Suprapubic skin (tissue), 4 donors: Measurements from ENCODE around the gene MUTYH. TPM values are rescaled to one million over a fixed set of nuclear protein-coding genes. Genes with fewer than 3 reads are reported as not detected.
A peak's percentile ranks its signal among the peaks of the same experiment; 100 is the strongest.

Experiments used
- DNase-seq, 2 donors: peaks; one replicate each; pipeline ENCODE4 v3.0.0-alpha.2; 2019; ENCODE audit warnings: low spot score in 2 of 2
- H3K27ac ChIP-seq: fragments of 200-600 bp; sonication (generic); one replicate; pipeline ENCODE4 v1.5.1; 2019
- H3K27me3 ChIP-seq: fragments of 200-600 bp; sonication (generic); one replicate; pipeline ENCODE4 v1.5.1; 2019
- H3K36me3 ChIP-seq: fragments of 200-600 bp; sonication (generic); one replicate; pipeline ENCODE4 v1.5.1; 2019
- H3K4me1 ChIP-seq: fragments of 200-600 bp; sonication (generic); one replicate; pipeline ENCODE4 v1.5.1; 2019
- H3K4me3 ChIP-seq: fragments of 200-600 bp; sonication (generic); one replicate; pipeline ENCODE4 v1.5.1; 2019; ENCODE audit warnings: mild to moderate bottlenecking
- H3K9me3 ChIP-seq: fragments of 200-600 bp; sonication (generic); one replicate; pipeline ENCODE4 v1.5.1; 2019
- EP300 ChIP-seq: sonication (generic); formaldehyde crosslinking; IDR thresholded peaks from one replicate; pipeline ENCODE4 v1.6.1; 2017; ENCODE audit warnings: antibody characterized with exemption
- POLR2A ChIP-seq, 2 donors: fragments of 450-650 bp; IDR thresholded peaks; one replicate each; pipeline ENCODE4 v1.6.1; 2017; ENCODE audit warnings: antibody characterized with exemption in 2 of 2, mild to moderate bottlenecking in 2 of 2, moderate library complexity in 2 of 2
- POLR2AphosphoS5 ChIP-seq, 3 donors: sonication (generic); formaldehyde crosslinking; IDR thresholded peaks; one replicate each; pipeline ENCODE4 v1.6.1; 2017; ENCODE audit warnings: antibody characterized with exemption in 3 of 3
- WGBS: methylation state at CpG from one replicate; pipeline ENCODE4 v1.1.5; 2018; 5-methylcytosine and 5-hydroxymethylcytosine counted together
- total RNA-seq, 4 donors: library from RNA; depleted of rRNA; stranded (reverse); fragments of >200 nt; gene quantifications; one replicate each; pipeline ENCODE4 v1.1.0, GENCODE V29; 2016
- TF ChIP-seq, protein P1 (sequence below), 2 donors: fragments of 200-600 bp in 1 of 2; fragments of 450-650 bp in 1 of 2; sonication (generic) in 1 of 2; IDR thresholded peaks; one replicate each; pipeline ENCODE4 v1.5.1; 2016 to 2019; ENCODE audit warnings: antibody characterized with exemption in 2 of 2, mild to moderate bottlenecking in 1 of 2, moderate library complexity in 1 of 2

Gene MUTYH
- total RNA-seq, 4 donors from 2014 or later, result 22.1 to 38.2 (median 30.7) TPM

DNA sequence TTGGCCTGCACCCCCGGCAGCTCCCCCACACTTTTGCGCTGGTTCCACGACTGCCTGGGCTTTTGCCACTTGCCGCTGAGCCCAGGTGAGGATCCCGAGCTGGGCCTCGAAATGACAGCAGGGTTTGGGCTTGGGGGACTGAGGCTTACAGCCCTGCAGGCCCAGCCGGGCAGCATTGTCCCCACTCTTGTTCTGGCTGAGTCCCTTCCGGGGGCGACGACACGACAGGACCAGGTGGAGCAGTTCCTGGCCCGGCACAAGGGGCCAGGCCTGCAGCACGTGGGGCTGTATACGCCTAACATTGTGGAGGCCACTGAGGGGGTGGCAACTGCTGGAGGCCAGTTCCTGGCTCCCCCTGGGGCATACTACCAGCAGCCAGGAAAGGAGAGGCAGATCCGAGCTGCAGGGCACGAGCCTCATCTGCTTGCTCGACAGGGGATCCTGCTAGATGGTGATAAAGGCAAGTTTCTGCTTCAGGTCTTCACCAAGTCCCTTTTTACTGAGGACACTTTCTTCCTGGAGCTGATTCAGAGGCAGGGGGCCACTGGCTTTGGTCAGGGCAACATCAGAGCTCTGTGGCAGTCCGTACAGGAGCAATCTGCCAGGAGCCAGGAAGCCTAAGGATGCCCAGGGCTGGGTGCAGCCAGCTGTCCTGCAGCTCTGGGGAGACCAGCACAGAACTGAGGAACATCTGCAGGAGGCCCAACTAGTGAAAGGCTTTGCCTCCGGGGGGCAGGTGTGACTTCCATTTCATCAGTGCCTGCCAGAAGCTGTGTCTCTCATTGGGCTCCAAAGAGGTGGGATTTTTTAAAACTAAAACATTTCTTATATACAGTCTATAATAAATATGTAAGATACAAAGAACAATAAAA lies 12.4 kb downstream of the MUTYH start:
- peak overlapping the region; percentile 54 for H3K4me3 ChIP-seq

GRCh38 chr1:45326627-45327623 lies 13.3 kb downstream of the MUTYH start, which contains the start of gene HPDL:
Gene HPDL (plus strand): TSS chr1:45326895. CDS start chr1:45327149, 254 bp downstream.
- H3K27ac ChIP-seq, result no peak within 1 kb of the TSS
- peaks cover 25% of the 10 kb centered on the region for H3K36me3 ChIP-seq
- 2% methylated on average over 20 of the region's 96 CpGs for WGBS
- peak within 1 kb of the TSS; percentile 54 for H3K4me3 ChIP-seq
- H3K27me3 ChIP-seq, result no peaks in the 10 kb centered on the region
- H3K9me3 ChIP-seq, result no peaks in the 10 kb centered on the region
- TF ChIP-seq EP300, result no peak
- TF ChIP-seq POLR2A (IDR thresholded peaks at IDR 0.05), result no peak
- no peak for TF ChIP-seq POLR2AphosphoS5 (IDR thresholded peaks at IDR 0.05)
- TF ChIP-seq, protein P1, sequence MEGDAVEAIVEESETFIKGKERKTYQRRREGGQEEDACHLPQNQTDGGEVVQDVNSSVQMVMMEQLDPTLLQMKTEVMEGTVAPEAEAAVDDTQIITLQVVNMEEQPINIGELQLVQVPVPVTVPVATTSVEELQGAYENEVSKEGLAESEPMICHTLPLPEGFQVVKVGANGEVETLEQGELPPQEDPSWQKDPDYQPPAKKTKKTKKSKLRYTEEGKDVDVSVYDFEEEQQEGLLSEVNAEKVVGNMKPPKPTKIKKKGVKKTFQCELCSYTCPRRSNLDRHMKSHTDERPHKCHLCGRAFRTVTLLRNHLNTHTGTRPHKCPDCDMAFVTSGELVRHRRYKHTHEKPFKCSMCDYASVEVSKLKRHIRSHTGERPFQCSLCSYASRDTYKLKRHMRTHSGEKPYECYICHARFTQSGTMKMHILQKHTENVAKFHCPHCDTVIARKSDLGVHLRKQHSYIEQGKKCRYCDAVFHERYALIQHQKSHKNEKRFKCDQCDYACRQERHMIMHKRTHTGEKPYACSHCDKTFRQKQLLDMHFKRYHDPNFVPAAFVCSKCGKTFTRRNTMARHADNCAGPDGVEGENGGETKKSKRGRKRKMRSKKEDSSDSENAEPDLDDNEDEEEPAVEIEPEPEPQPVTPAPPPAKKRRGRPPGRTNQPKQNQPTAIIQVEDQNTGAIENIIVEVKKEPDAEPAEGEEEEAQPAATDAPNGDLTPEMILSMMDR (IDR thresholded peaks at IDR 0.05), result no peak
- DNase-seq, result peak in 1 of 2 donors; percentile 50
- H3K4me1 ChIP-seq, result peaks cover 16% of the 10 kb centered on the region

More for the DNA sequence above, 12.4 kb downstream of the MUTYH start:
- peaks cover 16% of the 10 kb centered on the region for H3K4me1 ChIP-seq
- TF ChIP-seq, protein P1 (IDR thresholded peaks at IDR 0.05), result no peak
- TF ChIP-seq EP300 (no peak), POLR2AphosphoS5 (IDR thresholded peaks at IDR 0.05) (no peak), POLR2A (IDR thresholded peaks at IDR 0.05) (no peak)
- WGBS, result 63% methylated on average over 2 of the region's 19 CpGs
- DNase-seq, result peak in 1 of 2 donors; percentile 53
- H3K36me3 ChIP-seq, result peaks cover 34% of the 10 kb centered on the region
- no peak overlapping the region for H3K27ac ChIP-seq
- H3K9me3 ChIP-seq, result no peaks in the 10 kb centered on the region
- H3K27me3 ChIP-seq, result no peaks in the 10 kb centered on the region

DNA sequence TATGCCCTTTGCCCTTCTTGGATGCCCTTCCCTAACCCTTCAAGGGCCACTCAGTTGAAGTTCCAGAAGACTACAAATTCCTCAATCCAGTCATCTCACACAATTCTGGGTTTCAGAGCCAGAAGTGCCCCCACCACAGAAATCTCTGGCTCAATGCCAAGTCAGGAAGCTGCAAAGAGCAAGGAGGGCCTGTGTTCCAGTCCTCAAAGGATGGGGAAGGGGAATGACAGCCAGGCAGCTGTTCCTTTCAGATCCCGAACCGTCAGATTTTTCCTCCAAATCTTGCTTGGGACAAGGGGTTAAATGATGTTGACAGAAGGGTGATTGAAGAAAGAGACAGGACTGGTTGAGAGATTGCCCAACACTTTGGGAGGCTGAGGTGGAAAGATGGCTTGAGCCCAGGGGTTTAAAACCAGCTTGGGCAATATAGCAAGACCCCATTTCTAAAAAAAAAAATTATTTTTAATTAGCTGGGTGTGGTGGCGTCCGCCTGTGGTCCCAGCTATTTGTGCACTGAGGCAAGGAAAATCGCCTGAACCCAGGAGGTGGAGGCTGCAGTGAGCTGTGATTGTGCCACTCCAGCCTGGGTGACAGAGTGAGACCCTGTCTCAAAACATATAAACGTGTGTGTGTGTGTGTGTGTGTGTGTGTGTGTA lies 14.3 kb downstream of the MUTYH start:
- no peak overlapping the region for H3K27ac ChIP-seq
- peak overlapping the region; percentile 54 for H3K4me3 ChIP-seq

DNA sequence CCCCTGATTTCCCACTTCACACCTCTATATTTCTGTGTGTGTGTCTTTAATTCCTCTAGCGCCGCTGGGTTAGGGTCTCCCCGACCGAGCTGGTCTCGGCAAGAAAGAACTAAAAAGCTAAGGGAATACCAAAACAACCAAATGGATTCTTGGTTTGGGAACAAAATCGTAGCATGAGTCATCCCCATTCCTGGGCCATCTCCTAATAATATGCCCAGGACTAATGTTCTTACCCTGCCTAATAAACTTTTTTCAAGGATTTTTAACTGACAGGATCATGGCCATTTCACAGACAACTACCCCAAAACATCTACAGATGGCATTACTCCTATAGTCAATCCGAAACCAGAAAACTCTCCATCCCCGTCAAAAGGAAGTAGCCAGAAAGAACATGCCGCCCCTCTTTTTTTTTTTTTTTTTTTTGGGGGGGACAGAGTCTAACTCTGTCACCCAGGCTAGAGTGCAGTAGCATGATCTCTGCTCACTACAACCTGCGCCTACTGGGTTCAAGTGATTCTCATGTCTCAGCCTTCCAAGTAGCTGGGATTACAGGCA lies 17.7 kb downstream of the MUTYH start:
- DNase-seq, result no peak
- H3K4me1 ChIP-seq, result peaks cover 14% of the 10 kb centered on the region
- no peaks in the 10 kb centered on the region for H3K36me3 ChIP-seq
- H3K27ac ChIP-seq, result no peak overlapping the region
- TF ChIP-seq POLR2AphosphoS5 (IDR thresholded peaks at IDR 0.05), result no peak
- no peak for TF ChIP-seq POLR2A (IDR thresholded peaks at IDR 0.05)
- TF ChIP-seq, protein P1 (IDR thresholded peaks at IDR 0.05), result no peak
- TF ChIP-seq EP300, result no peak
- no peaks in the 10 kb centered on the region for H3K27me3 ChIP-seq
- 82% methylated on average over 10 of the region's 10 CpGs for WGBS
- no peaks in the 10 kb centered on the region for H3K9me3 ChIP-seq
- H3K4me3 ChIP-seq, result no peak overlapping the region

More for the DNA sequence above, 14.3 kb downstream of the MUTYH start:
- no peaks in the 10 kb centered on the region for H3K9me3 ChIP-seq
- TF ChIP-seq, protein P1 (IDR thresholded peaks at IDR 0.05), result no peak
- TF ChIP-seq POLR2A (IDR thresholded peaks at IDR 0.05) (no peak), EP300 (no peak), POLR2AphosphoS5 (IDR thresholded peaks at IDR 0.05) (no peak)
- H3K4me1 ChIP-seq, result peaks cover 16% of the 10 kb centered on the region
- DNase-seq, result peak in 1 of 2 donors; percentile 26
- WGBS, result 49% methylated on average over 6 of the region's 6 CpGs
- H3K36me3 ChIP-seq, result peaks cover 15% of the 10 kb centered on the region
- no peaks in the 10 kb centered on the region for H3K27me3 ChIP-seq
